ENCODE data around the gene NDUFV1. TPM values are rescaled to one million over a fixed set of nuclear protein-coding genes. Genes with fewer than 3 reads are reported as not detected.
"Not testable (repeated sequence)": the region's sequence is repeated elsewhere in the genome, so short reads cannot be mapped to it uniquely, and the experiment has no call there.

Gene NDUFV1
- total and polyA plus RNA-seq, 2 of the 4 experiments (the other 2 are of a cell fraction): 120 to 133 TPM

GRCh38 chr11:67657300-67657699, 50.6 kb downstream of the NDUFV1 start:
- CTCF ChIA-PET: interaction anchor here (1.9 kb wide), 1 partner anchor 27 kb away, joined by 7 read pairs; the partner anchor contains the start of gene NUDT8
- dilution Hi-C loops (cut with HindIII; ENCODE audit: low sequenced_read_pairs, unreplicated experiment): no loop called here
- no peak for ATAC-seq (ENCODE audit: low read depth)

GRCh38 chr11:67659651-67660165, 53.0 kb downstream of the NDUFV1 start:
- H3K18ac ChIP-seq (ENCODE audit: low read depth, low read length); H4K91ac ChIP-seq (ENCODE audit: insufficient read depth, low read depth, low read length); H3K4me3 ChIP-seq (ENCODE audit: insufficient read depth, low read depth, low read length); in situ Hi-C loops (cut with MboI; ENCODE audit: low sequenced_read_pairs); H3K27ac ChIP-seq (ENCODE audit: insufficient read depth, low read length); H3K9ac ChIP-seq (ENCODE audit: low read depth, low read length); H3K14ac ChIP-seq (replicated peaks; ENCODE audit: low read depth, low read length); H3K9me1 ChIP-seq (ENCODE audit: insufficient read depth, low read length); H4K20me1 ChIP-seq (ENCODE audit: insufficient read depth, low read length); DNase-seq; H4K5ac ChIP-seq (ENCODE audit: low read depth, low read length); H2AK9ac ChIP-seq (replicated peaks; ENCODE audit: low read depth, low read length, poor library complexity); H4K8ac ChIP-seq (ENCODE audit: low read depth in 2 of 2, low read length in 2 of 2); H2BK120ac ChIP-seq (ENCODE audit: low read depth, low read length); H2AK5ac ChIP-seq (ENCODE audit: low read depth, low read length); H2AFZ ChIP-seq (replicated peaks; ENCODE audit: low read length, poor library complexity); H3K23ac ChIP-seq (ENCODE audit: low read depth, low read length); dilution Hi-C loops (cut with HindIII; ENCODE audit: low sequenced_read_pairs, unreplicated experiment); H3K79me1 ChIP-seq (ENCODE audit: low read depth in 1 of 2, low read length in 2 of 2); H3K36me3 ChIP-seq (ENCODE audit: control insufficient read depth, insufficient read depth, low read length); H3K56ac ChIP-seq (ENCODE audit: extremely low read depth, insufficient read depth, low read length); H3K4me2 ChIP-seq (ENCODE audit: low read depth, low read length); H2BK5ac ChIP-seq (ENCODE audit: low read depth, low read length, poor library complexity, severe bottlenecking); H3K4me1 ChIP-seq (ENCODE audit: control insufficient read depth, insufficient read depth, low read length); POLR2A ChIA-PET (ENCODE audit: unreplicated experiment); H2BK20ac ChIP-seq (ENCODE audit: low read depth, low read length); CTCF ChIA-PET; H3K9me3 ChIP-seq (ENCODE audit: control insufficient read depth, insufficient read depth, low read length); H2BK15ac ChIP-seq (ENCODE audit: low read depth, low read length); H3K4ac ChIP-seq (ENCODE audit: low read depth, low read length); BruUV-seq (replicated peaks); ATAC-seq (ENCODE audit: low read depth): not testable (repeated sequence)
- WGBS, 2 experiments (ENCODE audit: extremely low coverage in 2 of 2, insufficient read length in 1 of 2): no CpG with 5 or more reads among the region's 5 CpGs
- intact Hi-C loops (cut with micrococcal nuclease): loop anchor here (1.0 to 5.0 kb wide), 2 partner anchors 19 to 87 kb away; no protein-coding TSS in a partner anchor
- H3K27me3 ChIP-seq (ENCODE audit: control insufficient read depth, insufficient read depth, low read length): peaks cover 14% of the 10 kb centered on the region

More at GRCh38 chr11:67657300-67657699, 50.6 kb downstream of the NDUFV1 start:
- Histone ChIP-seq H3K9ac (ENCODE audit: low read depth, low read length) (no peak overlapping the region), H3K4me2 (ENCODE audit: low read depth, low read length) (no peak overlapping the region), H3K56ac (ENCODE audit: extremely low read depth, insufficient read depth, low read length) (no peak overlapping the region), H4K91ac (ENCODE audit: insufficient read depth, low read depth, low read length) (no peak overlapping the region), H2AK9ac (replicated peaks; ENCODE audit: low read depth, low read length, poor library complexity) (no peak overlapping the region), H2BK5ac (ENCODE audit: low read depth, low read length, poor library complexity, severe bottlenecking) (no peak overlapping the region), H3K9me3 (ENCODE audit: control insufficient read depth, insufficient read depth, low read length) (peaks cover 3% of the 10 kb centered on the region), H3K4me1 (ENCODE audit: control insufficient read depth, insufficient read depth, low read length) (no peaks in the 10 kb centered on the region), H3K9me1 (ENCODE audit: insufficient read depth, low read length) (no peaks in the 10 kb centered on the region), H4K20me1 (ENCODE audit: insufficient read depth, low read length) (no peaks in the 10 kb centered on the region), H2AFZ (replicated peaks; ENCODE audit: low read length, poor library complexity) (no peak overlapping the region), H2BK120ac (ENCODE audit: low read depth, low read length) (no peak overlapping the region), H3K79me1 (ENCODE audit: low read depth in 1 of 2, low read length in 2 of 2) (no peaks in the 10 kb centered on the region), H2AK5ac (ENCODE audit: low read depth, low read length) (no peak overlapping the region), H3K4me3 (ENCODE audit: insufficient read depth, low read depth, low read length) (no peak overlapping the region), H3K27me3 (ENCODE audit: control insufficient read depth, insufficient read depth, low read length) (peaks cover 12% of the 10 kb centered on the region), H3K14ac (replicated peaks; ENCODE audit: low read depth, low read length) (no peak overlapping the region), H3K18ac (ENCODE audit: low read depth, low read length) (no peak overlapping the region), H2BK20ac (ENCODE audit: low read depth, low read length) (no peak overlapping the region), H2BK15ac (ENCODE audit: low read depth, low read length) (no peak overlapping the region), H3K23ac (ENCODE audit: low read depth, low read length) (no peak overlapping the region), H3K27ac (ENCODE audit: insufficient read depth, low read length) (no peak overlapping the region), H4K5ac (ENCODE audit: low read depth, low read length) (no peak overlapping the region), H3K36me3 (ENCODE audit: control insufficient read depth, insufficient read depth, low read length) (no peaks in the 10 kb centered on the region), H3K4ac (ENCODE audit: low read depth, low read length) (no peak overlapping the region), H4K8ac (ENCODE audit: low read depth in 2 of 2, low read length in 2 of 2) (no peak overlapping the region)
- POLR2A ChIA-PET (ENCODE audit: unreplicated experiment): interaction anchor here (0.7 kb wide), 1 partner anchor 23 kb away, joined by 3 read pairs; no protein-coding TSS in a partner anchor
- BruUV-seq (replicated peaks): no TSS peak
- no peak for TF ChIP-seq NFE2L2 (IDR thresholded peaks at IDR 0.05; ENCODE audit: low read depth, low read length)
- no peak for TF ChIP-seq FOS (IDR thresholded peaks at IDR 0.05; ENCODE audit: low read depth, low read length)
- TF ChIP-seq RAD21 (IDR thresholded peaks at IDR 0.05; ENCODE audit: low read length): no peak
- no peak for TF ChIP-seq RCOR1 (IDR thresholded peaks at IDR 0.05; ENCODE audit: insufficient replicate concordance, low read length)
- WGBS, 2 experiments (ENCODE audit: extremely low coverage in 2 of 2, insufficient read length in 1 of 2): no CpG with 5 or more reads among the region's 3 CpGs
- intact Hi-C loops (cut with micrococcal nuclease): loop anchor here (5.0 kb wide), 1 partner anchor 85 kb away; no protein-coding TSS in a partner anchor
- in situ Hi-C loops (cut with MboI; ENCODE audit: low sequenced_read_pairs): no loop called here
- no peak for DNase-seq
